Esophagus squamous epithelium (tissue), 5 donors: ENCODE data around the gene TMOD1. TPM values are rescaled to one million over a fixed set of nuclear protein-coding genes. Genes with fewer than 3 reads are reported as not detected.

Experiments
- DNase-seq: peaks from one replicate; lab custom pipeline; 2025; lab: John Stamatoyannopoulos, UW
- H3K27ac ChIP-seq, 4 donors: fragments of 200-600 bp; sonication (generic); one replicate each; pipeline ENCODE4 v1.5.1; 2016 to 2019; ENCODE audit warnings: mild to moderate bottlenecking in 1 of 4
- H3K27me3 ChIP-seq, 4 donors: fragments of 200-600 bp; sonication (generic); 1 replicate in 3 of 4; 2 replicates in 1 of 4; pipeline versions ENCODE4 v1.5.1 to v1.6.0; 2017 to 2021; ENCODE audit warnings: antibody characterized with exemption in 1 of 4
- H3K36me3 ChIP-seq, 3 donors: fragments of 200-600 bp; sonication (generic); one replicate each; pipeline ENCODE4 v1.5.1; 2016 to 2019
- H3K4me1 ChIP-seq, 3 donors: fragments of 200-600 bp; sonication (generic); one replicate each; pipeline ENCODE4 v1.5.1; 2017 to 2019
- H3K4me3 ChIP-seq, 4 donors: fragments of 200-600 bp; sonication (generic); 1 replicate in 3 of 4; 2 replicates in 1 of 4; pipeline ENCODE4 v1.5.1; 2016 to 2019; ENCODE audit warnings: mild to moderate bottlenecking in 2 of 4, moderate library complexity in 1 of 4
- H3K9me3 ChIP-seq, 3 donors: fragments of 200-600 bp; sonication (generic); one replicate each; pipeline ENCODE4 v1.5.1; 2016 to 2019
- CTCF ChIP-seq, 6 experiments: fragments of 450-650 bp in 4 of 6; fragments of 200-600 bp in 2 of 6; sonication (generic) in 2 of 6; IDR thresholded peaks; one replicate each; pipeline ENCODE4 v1.5.1; 2016 to 2019; ENCODE audit warnings: antibody characterized with exemption in 6 of 6, mild to moderate bottlenecking in 4 of 6, moderate library complexity in 4 of 6
- POLR2A ChIP-seq, 4 donors: fragments of 450-650 bp; IDR thresholded peaks; one replicate each; pipeline ENCODE4 v1.6.1; 2017; ENCODE audit warnings: antibody characterized with exemption in 4 of 4, mild to moderate bottlenecking in 4 of 4, moderate library complexity in 3 of 4
- WGBS, 2 donors: methylation state at CpG; one replicate each; pipeline ENCODE4 v1.1.5; 2018; 5-methylcytosine and 5-hydroxymethylcytosine counted together
- intact Hi-C: fragments of 100-400 bp; cut with DNase I; formaldehyde crosslinking; loops from one replicate; pipeline ENCODE4 v1.15.0; 2022
- total RNA-seq, 4 donors: library from RNA; depleted of rRNA; stranded (reverse); fragments of >200 nt; gene quantifications; one replicate each; pipeline ENCODE4 v1.1.0, GENCODE V29; 2016
- donor health status: DM: yes; HTN: yes; CAD: no.

Gene TMOD1
- total RNA-seq, 4 donors from 2014 or later: 0.15 to 13.4 (median 2.4) TPM

DNA sequence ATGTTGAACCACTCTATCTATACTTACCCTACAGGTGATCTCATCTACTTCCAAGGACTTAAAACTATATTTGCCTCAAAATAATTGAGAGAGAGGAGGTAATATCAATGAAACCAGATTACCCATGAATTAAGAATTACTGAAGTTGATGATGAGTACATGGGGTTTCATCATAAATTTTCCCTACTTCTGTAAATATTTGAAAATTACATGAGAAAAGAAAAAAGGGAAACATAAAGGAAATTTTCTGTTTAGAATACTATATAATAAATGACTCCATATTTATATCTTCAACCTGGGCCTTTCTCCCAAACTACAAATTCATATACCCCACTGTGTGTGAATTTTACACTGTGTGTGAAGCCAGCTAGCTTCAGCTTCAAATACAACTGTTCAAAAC lies 129.1 kb downstream of the TMOD1 start:
- no peak for DNase-seq
- no peaks in the 10 kb centered on the region for H3K9me3 ChIP-seq
- H3K4me3 ChIP-seq: no peak overlapping the region
- no peak overlapping the region for H3K27ac ChIP-seq
- TF ChIP-seq POLR2A (IDR thresholded peaks at IDR 0.05): no peak
- TF ChIP-seq CTCF (IDR thresholded peaks at IDR 0.05): no peak
- intact Hi-C loops: no loop called here
- H3K36me3 ChIP-seq: peaks cover 0 to 10% (median 0%) of the 10 kb centered on the region in 3 donors
- H3K27me3 ChIP-seq: no peaks in the 10 kb centered on the region
- peaks cover 6 to 45% (median 22%) of the 10 kb centered on the region in 3 donors for H3K4me1 ChIP-seq

GRCh38 chr9:97632248-97632984 lies 130.9 kb downstream of the TMOD1 start:
- H3K27ac ChIP-seq: peak overlapping the region; percentile 94 to 99 (median 97)
- 0 to 5% methylated on average over 19 to 23 of the region's 27 CpGs for WGBS, 2 donors
- peak overlapping the region; percentile 73 to 92 (median 88) for H3K4me3 ChIP-seq
- TF ChIP-seq POLR2A (IDR thresholded peaks at IDR 0.05): no peak
- TF ChIP-seq CTCF (IDR thresholded peaks at IDR 0.05): no peak
- intact Hi-C loops: no loop called here
- no peaks in the 10 kb centered on the region for H3K9me3 ChIP-seq
- H3K4me1 ChIP-seq: peaks cover 11 to 63% (median 32%) of the 10 kb centered on the region in 3 donors
- H3K27me3 ChIP-seq: no peaks in the 10 kb centered on the region
- peaks cover 0 to 4% (median 0%) of the 10 kb centered on the region in 3 donors for H3K36me3 ChIP-seq
- no peak for DNase-seq

DNA sequence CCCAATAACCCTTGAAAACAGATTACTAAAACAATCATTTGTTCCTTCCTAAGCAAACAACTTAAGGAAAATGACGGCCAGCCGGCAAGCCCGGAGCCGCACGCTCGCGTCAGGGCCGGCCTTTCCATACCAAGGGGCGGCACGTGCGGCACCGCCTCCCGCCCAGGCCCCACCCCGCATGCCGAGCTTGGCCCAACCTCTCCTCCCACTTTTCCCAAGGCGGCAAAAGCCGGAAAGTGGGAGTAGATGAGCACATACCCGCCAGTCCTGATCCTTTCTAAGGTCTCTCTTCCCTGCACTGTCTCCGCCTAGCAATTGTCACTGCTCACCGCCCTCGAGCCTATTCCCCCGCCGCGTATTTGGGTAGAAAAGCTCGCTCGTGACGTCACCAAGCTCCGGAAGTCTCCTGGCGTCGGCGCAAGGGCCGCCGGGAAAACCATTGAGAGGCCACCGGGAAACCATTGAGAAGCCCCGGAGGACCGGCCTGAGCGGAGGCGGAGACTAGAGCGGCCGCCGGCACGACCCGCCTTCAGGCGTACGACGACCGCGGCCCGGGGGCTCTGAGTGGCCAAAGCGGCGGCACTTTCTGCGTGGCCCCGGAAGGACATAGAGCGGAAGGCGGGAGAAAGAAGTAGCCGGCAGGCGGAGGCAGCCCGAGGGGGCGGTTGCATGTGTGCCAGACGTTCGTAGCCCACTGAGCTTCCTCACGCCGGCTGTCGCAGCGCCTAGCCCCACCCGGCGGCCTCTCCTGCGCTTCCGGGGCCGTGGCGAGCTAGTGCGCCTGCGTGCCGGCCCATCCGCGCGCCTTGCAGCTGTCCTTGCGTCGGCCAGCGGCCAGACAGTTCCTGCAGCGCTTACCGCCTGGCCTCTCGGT lies 131.8 kb downstream of the TMOD1 start, which contains the start of the genes NCBP1 and TSTD2:
NCBP1 (plus strand) TSS at position 837 of the 874 bp plus-strand sequence. CDS start 61 bp downstream, outside the sequence.
TSTD2 (minus strand) TSS at position 384 of the 874 bp plus-strand sequence. CDS start 5,806 bp downstream, outside the sequence.
- Histone ChIP-seq H3K4me3 (peak within 1 kb of the TSS; percentile 73 to 92 (median 88)), H3K9me3 (no peaks in the 10 kb centered on the region), H3K4me1 (peaks cover 11 to 61% (median 32%) of the 10 kb centered on the region in 3 donors), H3K27ac (peak within 1 kb of the TSS; percentile 94 to 99 (median 97)), H3K27me3 (no peaks in the 10 kb centered on the region), H3K36me3 (peaks cover 0 to 4% (median 0%) of the 10 kb centered on the region in 3 donors)
- intact Hi-C loops: no loop called here
- peak; percentile 89 for DNase-seq
- WGBS, 2 donors: 0% methylated on average over 31 to 33 of the region's 83 CpGs
- TF ChIP-seq POLR2A (IDR thresholded peaks at IDR 0.05) (peak in 3 of 4 donors; percentile 34 to 88 (median 85)), CTCF (IDR thresholded peaks at IDR 0.05) (peak in 2 of 6 experiments; percentile 3 to 21)

DNA sequence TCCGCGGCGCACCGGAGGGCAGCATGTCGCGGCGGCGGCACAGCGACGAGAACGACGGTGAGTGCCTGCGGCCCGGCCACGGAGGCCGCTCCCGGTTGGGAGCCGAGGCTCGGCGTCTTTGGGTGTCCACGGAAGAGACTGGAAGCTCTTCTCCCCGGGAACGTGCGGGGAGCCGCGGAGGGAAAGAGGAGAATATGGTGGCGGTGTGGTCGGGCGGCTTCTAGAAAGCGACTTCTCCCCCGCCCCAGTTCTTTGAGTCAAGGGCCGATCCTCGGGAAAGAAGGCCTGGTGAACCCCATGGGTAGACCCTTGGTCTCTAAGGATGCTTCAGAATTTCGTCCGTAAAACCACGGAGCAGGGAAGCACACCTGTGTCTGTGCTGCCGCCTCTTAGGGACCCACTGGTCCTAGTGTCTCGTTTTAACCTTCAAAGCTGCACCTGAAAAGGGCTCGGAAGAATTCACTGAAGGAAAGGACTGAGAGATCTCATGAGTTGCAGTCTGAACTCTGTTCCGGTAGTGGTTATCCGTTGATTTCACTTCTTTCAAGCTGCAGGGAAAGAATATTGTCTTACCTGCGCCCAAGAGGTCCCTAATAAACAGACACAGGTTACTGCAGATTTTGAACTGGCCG lies 132.5 kb downstream of the TMOD1 start:
- TF ChIP-seq POLR2A (IDR thresholded peaks at IDR 0.05) (no peak), CTCF (IDR thresholded peaks at IDR 0.05) (no peak)
- H3K4me3 ChIP-seq: peak overlapping the region; percentile 73 to 92 (median 88)
- H3K27ac ChIP-seq: peak overlapping the region; percentile 94 to 99 (median 97)
- peaks cover 11 to 62% (median 32%) of the 10 kb centered on the region in 3 donors for H3K4me1 ChIP-seq
- H3K36me3 ChIP-seq: no peaks in the 10 kb centered on the region
- WGBS, 2 donors: 0 to 2% methylated on average over 10 to 12 of the region's 43 CpGs
- intact Hi-C loops: no loop called here
- H3K9me3 ChIP-seq: no peaks in the 10 kb centered on the region
- no peaks in the 10 kb centered on the region for H3K27me3 ChIP-seq
- no peak for DNase-seq
